Measurements from ENCODE around the gene CSTB. TPM values are rescaled to one million over a fixed set of nuclear protein-coding genes. Genes with fewer than 3 reads are reported as not detected.

CSTB gene
- total RNA-seq, 2 donors from 2014 or later = 13.3 to 34.7 TPM

- DNase-seq (ENCODE audit: low spot score) = no peak
- no peaks in the 10 kb centered on the region for H3K9me3 ChIP-seq
- TF ChIP-seq POLR2AphosphoS5 (IDR thresholded peaks at IDR 0.05) (no peak), CTCF (IDR thresholded peaks at IDR 0.05) (no peak), POLR2A (IDR thresholded peaks at IDR 0.05) (no peak)
- WGBS = 89% methylated on average over 14 of the region's 14 CpGs
- no peaks in the 10 kb centered on the region for H3K27me3 ChIP-seq (replicated peaks; ENCODE audit: insufficient read depth)
- H3K27ac ChIP-seq = no peak overlapping the region
- peaks cover 14 to 42% of the 10 kb centered on the region in 2 donors for H3K36me3 ChIP-seq
- H3K4me3 ChIP-seq = no peak overlapping the region
- intact Hi-C loops (cut with DNase I) = no loop called here
- H3K4me1 ChIP-seq (replicated peaks) = no peaks in the 10 kb centered on the region
Observed at GRCh38 chr21:43800566-43800965, 24.5 kb upstream of the CSTB start.

GRCh38 chr21:43800124-43800523 is 24.0 kb upstream of the CSTB start:
- WGBS = 93% methylated on average over 16 of the region's 17 CpGs
- DNase-seq (ENCODE audit: low spot score) = no peak
- Histone ChIP-seq H3K4me1 (replicated peaks) (no peaks in the 10 kb centered on the region), H3K27ac (no peak overlapping the region), H3K36me3 (peaks cover 14 to 44% of the 10 kb centered on the region in 2 donors), H3K9me3 (no peaks in the 10 kb centered on the region), H3K4me3 (no peak overlapping the region), H3K27me3 (replicated peaks; ENCODE audit: insufficient read depth) (no peaks in the 10 kb centered on the region)
- intact Hi-C loops (cut with DNase I) = no loop called here
- no peak for TF ChIP-seq POLR2AphosphoS5 (IDR thresholded peaks at IDR 0.05)

GRCh38 chr21:43799301-43799840 is 23.3 kb upstream of the CSTB start:
- intact Hi-C loops (cut with DNase I) = no loop called here
- Histone ChIP-seq H3K4me3 (no peak overlapping the region), H3K27ac (no peak overlapping the region), H3K9me3 (no peaks in the 10 kb centered on the region), H3K4me1 (replicated peaks) (no peaks in the 10 kb centered on the region), H3K27me3 (replicated peaks; ENCODE audit: insufficient read depth) (no peaks in the 10 kb centered on the region), H3K36me3 (peaks cover 14 to 44% of the 10 kb centered on the region in 2 donors)
- TF ChIP-seq POLR2AphosphoS5 (IDR thresholded peaks at IDR 0.05) = no peak
- TF ChIP-seq POLR2A (IDR thresholded peaks at IDR 0.05) = no peak
- TF ChIP-seq CTCF (IDR thresholded peaks at IDR 0.05) = no peak
- WGBS = 91% methylated on average over 19 of the region's 19 CpGs
- DNase-seq (ENCODE audit: low spot score) = no peak

- Histone ChIP-seq H3K4me3 (no peak overlapping the region), H3K27me3 (replicated peaks; ENCODE audit: insufficient read depth) (no peaks in the 10 kb centered on the region), H3K36me3 (peaks cover 14 to 41% of the 10 kb centered on the region in 2 donors), H3K4me1 (replicated peaks) (no peaks in the 10 kb centered on the region), H3K9me3 (no peaks in the 10 kb centered on the region), H3K27ac (no peak overlapping the region)
- TF ChIP-seq CTCF (IDR thresholded peaks at IDR 0.05) = no peak
- no peak for TF ChIP-seq POLR2A (IDR thresholded peaks at IDR 0.05)
- TF ChIP-seq POLR2AphosphoS5 (IDR thresholded peaks at IDR 0.05) = no peak
- 91% methylated on average over 30 of the region's 30 CpGs for WGBS
- intact Hi-C loops (cut with DNase I) = no loop called here
- no peak for DNase-seq (ENCODE audit: low spot score)
Observed at GRCh38 chr21:43797925-43798715, 22.0 kb upstream of the CSTB start.

- H3K27me3 ChIP-seq (replicated peaks; ENCODE audit: insufficient read depth) = no peaks in the 10 kb centered on the region
- no peak overlapping the region for H3K4me3 ChIP-seq
- TF ChIP-seq POLR2AphosphoS5 (IDR thresholded peaks at IDR 0.05) = no peak
- TF ChIP-seq CTCF (IDR thresholded peaks at IDR 0.05) = no peak
- no peak for TF ChIP-seq POLR2A (IDR thresholded peaks at IDR 0.05)
- WGBS = 88% methylated on average over 19 of the region's 19 CpGs
- H3K36me3 ChIP-seq = peaks cover 14 to 38% of the 10 kb centered on the region in 2 donors
- H3K4me1 ChIP-seq (replicated peaks) = no peaks in the 10 kb centered on the region
- no peak for DNase-seq (ENCODE audit: low spot score)
- intact Hi-C loops (cut with DNase I) = no loop called here
- no peak overlapping the region for H3K27ac ChIP-seq
- no peaks in the 10 kb centered on the region for H3K9me3 ChIP-seq
Observed at GRCh38 chr21:43797415-43797814, 21.3 kb upstream of the CSTB start.
